HepG2 (cell line): Measurements from ENCODE around the gene CLEC18B. TPM values are rescaled to one million over a fixed set of nuclear protein-coding genes. Genes with fewer than 3 reads are reported as not detected.

Experiments
- ADNP ChIP-seq: sonication (generic); formaldehyde crosslinking; IDR thresholded peaks from 2 replicates; pipeline ENCODE4 v1.4.0; 2020; ENCODE audit warnings: missing genetic modification reagents
- ASH2L ChIP-seq: fragments of 300-600, 200-600 bp; sonication (generic); IDR thresholded peaks from 2 replicates; pipeline ENCODE4 v1.7.0; 2017; ENCODE audit warnings: low read depth, mild to moderate bottlenecking, moderate library complexity, mixed read lengths, low read length; ENCODE audit not compliant: insufficient read length
- CEBPB ChIP-seq: IDR thresholded peaks from 2 replicates; pipeline ENCODE4 v1.6.1; 2011; ENCODE audit warnings: low read depth, low read length, improper control_type of control experiment, borderline replicate concordance
- ESRRA ChIP-seq: sonication (generic); formaldehyde crosslinking; IDR thresholded peaks from 2 replicates; pipeline ENCODE4 v1.5.1; 2020; ENCODE audit warnings: mild to moderate bottlenecking, low read depth, missing genetic modification reagents
- FOXA1 ChIP-seq, 2 experiments: fragments of 450-650 bp in 1 of 2; sonication (generic) in 1 of 2; formaldehyde crosslinking in 1 of 2; IDR thresholded peaks; 2 replicates each; pipeline versions ENCODE4 v1.4.0 to v1.6.1; 2016 to 2020; ENCODE audit warnings: missing genetic modification reagents in 1 of 2
- HHEX ChIP-seq: IDR thresholded peaks from 2 replicates; pipeline ENCODE4 v1.6.1; 2016; ENCODE audit warnings: control low read depth
- KDM1A ChIP-seq: IDR thresholded peaks from 2 replicates; pipeline ENCODE4 v1.6.1; 2016; ENCODE audit warnings: missing compliant biosample characterization
- MED1 ChIP-seq: sonication (generic); formaldehyde crosslinking; IDR thresholded peaks from 2 replicates; pipeline ENCODE4 v1.4.0; 2020; ENCODE audit warnings: missing genetic modification reagents
- NCOR1 ChIP-seq: fragments of 200-600 bp; sonication (generic); IDR thresholded peaks from 2 replicates; pipeline ENCODE4 v1.7.0; 2017; ENCODE audit warnings: antibody characterized with exemption, low read length, borderline replicate concordance
- NFE2 ChIP-seq: sonication (generic); formaldehyde crosslinking; IDR thresholded peaks from 2 replicates; pipeline ENCODE4 v1.4.0; 2020; ENCODE audit warnings: missing genetic modification reagents
- PAXIP1 ChIP-seq: sonication (generic); formaldehyde crosslinking; conservative IDR thresholded peaks from 2 replicates; pipeline ENCODE4 v1.4.0; 2020; ENCODE audit warnings: mild to moderate bottlenecking, missing genetic modification reagents, moderate library complexity
- POGZ ChIP-seq: sonication (generic); formaldehyde crosslinking; IDR thresholded peaks from 2 replicates; pipeline ENCODE4 v1.4.0; 2020; ENCODE audit warnings: mild to moderate bottlenecking, missing genetic modification reagents
- RARA ChIP-seq: IDR thresholded peaks from 2 replicates; pipeline ENCODE4 v1.6.1; 2016; ENCODE audit warnings: missing genetic modification reagents, missing compliant biosample characterization
- SALL1 ChIP-seq: sonication (generic); formaldehyde crosslinking; IDR thresholded peaks from 2 replicates; pipeline ENCODE4 v1.8.0; 2022; ENCODE audit warnings: mild to moderate bottlenecking, missing genetic modification reagents
- SOX13 ChIP-seq, 3 experiments: fragments of 450-650 bp in 1 of 3; sonication (generic) in 1 of 3; formaldehyde crosslinking in 1 of 3; IDR thresholded peaks in 2 of 3; conservative IDR thresholded peaks in 1 of 3; 2 replicates each; pipeline versions ENCODE4 v1.5.0 to v1.6.1; 2016 to 2020; ENCODE audit warnings: antibody characterized with exemption in 1 of 3, mild to moderate bottlenecking in 1 of 3, missing compliant biosample characterization in 1 of 3, missing genetic modification reagents in 1 of 3, moderate library complexity in 1 of 3
- SOX6 ChIP-seq, 2 experiments: fragments of 450-650 bp in 1 of 2; sonication (generic) in 1 of 2; formaldehyde crosslinking in 1 of 2; IDR thresholded peaks; 2 replicates each; pipeline versions ENCODE4 v1.4.0 to v1.6.1; 2017 to 2020; ENCODE audit warnings: antibody characterized with exemption in 1 of 2, mild to moderate bottlenecking in 1 of 2, missing genetic modification reagents in 1 of 2
- TBL1XR1 ChIP-seq: fragments of 150-350 bp; IDR thresholded peaks from 2 replicates; pipeline ENCODE4 v1.6.1; 2014; ENCODE audit warnings: borderline replicate concordance, low read length; ENCODE audit not compliant: partially characterized antibody
- TEAD3 ChIP-seq: optimal IDR thresholded peaks from 2 replicates; pipeline ENCODE3; 2016; ENCODE audit warnings: borderline replicate concordance
- THRA ChIP-seq: sonication (generic); formaldehyde crosslinking; IDR thresholded peaks from 2 replicates; pipeline ENCODE4 v1.4.0; 2020; ENCODE audit warnings: missing genetic modification reagents, borderline replicate concordance
- ZNF296 ChIP-seq: sonication (generic); formaldehyde crosslinking; conservative IDR thresholded peaks from 2 replicates; pipeline ENCODE4 v1.5.0; 2020; ENCODE audit warnings: mild to moderate bottlenecking, missing genetic modification reagents
- ZNF343 ChIP-seq: sonication (generic); formaldehyde crosslinking; IDR thresholded peaks from 2 replicates; pipeline ENCODE4 v1.4.0; 2020; ENCODE audit warnings: mild to moderate bottlenecking, missing genetic modification reagents
- ZNF569 ChIP-seq: sonication (generic); formaldehyde crosslinking; IDR thresholded peaks from 2 replicates; pipeline ENCODE4 v1.5.0; 2020; ENCODE audit warnings: mild to moderate bottlenecking, missing genetic modification reagents, moderate library complexity, borderline replicate concordance
- polyA plus RNA-seq, 8 experiments: library from polyadenylated mRNA; depleted of rRNA in 3 of 8; stranded (reverse) in 7 of 8; unstranded in 1 of 8; fragments of >200 nt; fragmentation: Illumina TruSeq in 4 of 8; extraction: Trizol in 4 of 8; gene quantifications; 2 replicates each; pipeline versions ENCODE4 v1.2.1 to v1.2.3, GENCODE V29; 2011 to 2016; ENCODE audit warnings: low read depth in 4 of 8, missing spikeins in 1 of 8, mixed read lengths in 1 of 8; ENCODE audit not compliant: insufficient read depth in 1 of 8
- total RNA-seq, 5 experiments: library from RNA; depleted of rRNA; stranded (reverse); fragments of >200 nt; fragmentation: Illumina TruSeq; extraction: Trizol; gene quantifications; 2 replicates each; pipeline ENCODE4 v1.2.3, GENCODE V29; 2016; ENCODE audit warnings: low read depth in 1 of 5

The CLEC18B gene
- total and polyA plus RNA-seq, 2 of the 13 experiments (the other 11 are each of a cell fraction or from before 2014, with no cell fraction given): 0.31 to 1.1 TPM

DNA sequence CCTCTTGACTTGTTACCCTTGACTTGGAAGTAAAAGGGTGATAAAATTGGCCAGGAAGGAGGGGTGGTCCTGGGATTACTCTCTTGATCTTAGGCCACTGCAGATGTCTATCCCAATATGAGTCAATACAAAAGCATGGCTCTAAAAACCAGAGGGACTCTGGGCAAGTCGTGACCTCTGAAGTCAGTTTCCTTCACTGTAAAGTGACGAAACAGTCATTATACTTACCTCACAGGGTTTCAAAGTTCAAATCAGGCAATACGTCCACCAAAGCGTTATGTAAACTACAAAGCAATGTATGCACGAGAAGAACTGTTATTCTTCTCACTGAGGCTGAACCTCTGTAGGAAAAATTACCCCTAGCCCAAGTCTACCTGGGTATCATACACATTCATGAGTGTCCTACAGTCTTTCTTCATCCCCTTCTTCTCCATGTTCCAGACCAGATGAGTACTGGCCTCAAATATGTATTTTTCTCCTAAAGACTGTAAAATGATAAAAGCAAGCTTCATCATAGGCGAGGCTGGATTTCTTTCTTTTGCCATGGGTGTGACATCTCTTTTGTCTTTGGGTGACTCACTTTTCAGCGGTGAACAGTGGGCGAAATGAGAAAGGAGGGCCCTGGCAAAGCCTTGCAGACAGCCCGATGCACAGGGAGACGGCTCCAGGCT is 34.5 kb upstream of the CLEC18B start (continued):
- TF ChIP-seq ZNF343 (CRISPR knock-in tag) (no peak), TBL1XR1 (peak; percentile 51), ASH2L (peak; percentile 35), PAXIP1 (CRISPR knock-in tag) (peak; percentile 53), TEAD3 (CRISPR knock-in tag) (peak; percentile 23), THRA (peak; percentile 76), POGZ (peak; percentile 65), HHEX (no peak), NFE2 (CRISPR knock-in tag) (no peak), ZNF569 (CRISPR knock-in tag) (no peak), ESRRA (CRISPR knock-in tag) (0 out of 2 replicates have a peak, but pooled peaks have one; percentile 40), NCOR1 (peak; percentile 89; the same call in 1 of the 2 replicates), FOXA1 (IDR thresholded peaks at IDR 0.05) (no peak), FOXA1 (CRISPR knock-in tag; IDR thresholded peaks at IDR 0.05) (peak; percentile 66), MED1 (CRISPR knock-in tag) (peak; percentile 65; the same call in 1 of the 2 replicates), CEBPB (peak; percentile 92), SOX6 (IDR thresholded peaks at IDR 0.05) (no peak), SOX6 (CRISPR knock-in tag; IDR thresholded peaks at IDR 0.05) (peak; percentile 83), RARA (CRISPR knock-in tag) (peak; percentile 84), ZNF296 (CRISPR knock-in tag) (no peak), KDM1A (CRISPR knock-in tag) (0 out of 2 replicates have a peak, but pooled peaks have one; percentile 21), SALL1 (CRISPR knock-in tag) (peak; percentile 48; the same call in 1 of the 2 replicates), SOX13 (IDR thresholded peaks at IDR 0.05) (no peak), SOX13 (CRISPR knock-in tag; conservative IDR thresholded peaks at IDR 0.05 in 1 of 2, IDR thresholded peaks at IDR 0.05 in 1 of 2) (peak in 1 of 2 experiments; percentile 66; a peak in 2 of 4 replicates), ADNP (CRISPR knock-in tag) (no peak)
